PC-3 (cell line): ENCODE data around the gene HAPLN2.

Experiments
- CTCF ChIP-seq: fragments of 300-600 bp; sonication (generic); conservative IDR thresholded peaks from 2 replicates; pipeline ENCODE4 v1.5.1; 2017; ENCODE audit warnings: antibody characterized with exemption, low read depth, mild to moderate bottlenecking, low read length
- EZH2 ChIP-seq: fragments of 300-600 bp; sonication (generic); IDR thresholded peaks from one replicate; pipeline ENCODE4 v1.6.1; 2017; ENCODE audit warnings: antibody characterized with exemption, mild to moderate bottlenecking, low read length; ENCODE audit not compliant: unreplicated experiment
- EZH2phosphoT487 ChIP-seq: fragments of 300-600 bp; sonication (generic); IDR thresholded peaks from 2 replicates; pipeline ENCODE4 v1.6.1; 2018; ENCODE audit warnings: mild to moderate bottlenecking, antibody characterized with exemption, low read length, borderline replicate concordance

GRCh38 chr1:156657741-156658319 lies 38.6 kb downstream of the HAPLN2 start:
- TF ChIP-seq CTCF: peak; percentile 3; the same call in 1 of the 2 replicates
- no peak for TF ChIP-seq EZH2
- no peak for TF ChIP-seq EZH2phosphoT487
